MCF 10A (cell line): Measurements from ENCODE around the gene NECTIN3. TPM values are rescaled to one million over a fixed set of nuclear protein-coding genes. Genes with fewer than 3 reads are reported as not detected.

Experiments
- Bru-seq: library from RNA; stranded (reverse); fragments of 400-500 nt; gene quantifications from one replicate; lab custom pipeline; 2021; lab: Mats Ljungman, UMichigan
- BruChase-seq, 2 experiments: library from RNA; stranded (reverse); fragments of 400-500 nt; gene quantifications; one replicate each; lab custom pipeline; 2021; lab: Mats Ljungman, UMichigan
- BruUV-seq: library from RNA; stranded (reverse); fragments of 400-500 nt; replicated peaks from 2 replicates; lab custom pipeline; 2021; lab: Mats Ljungman, UMichigan
- CTCF ChIA-PET: fragments of 300-600 bp; sonication (Branson Sonifier 250); formaldehyde crosslinking; extraction: SDS; loops from one replicate; lab custom pipeline; 2021; ENCODE audit warnings: antibody characterized with exemption, inconsistent platforms; lab: Yijun Ruan, JAX
- POLR2A ChIA-PET: fragments of 300-600, 350-650 bp; sonication (Branson Sonifier 250); formaldehyde crosslinking; extraction: SDS; loops from one replicate; lab custom pipeline; 2020; ENCODE audit warnings: antibody characterized with exemption, inconsistent platforms; lab: Yijun Ruan, JAX
- DNase-seq: peaks from one replicate; pipeline ENCODE4 v3.0.0-alpha.2; 2018; ENCODE audit not compliant: unreplicated experiment
- H3K27ac Mint-ChIP-seq: one replicate; pipeline ENCODE4 v1.8.0; 2022; ENCODE audit warnings: mild to moderate bottlenecking, low read depth, mixed read lengths; ENCODE audit not compliant: unreplicated experiment
- H3K27me3 Mint-ChIP-seq: one replicate; pipeline ENCODE4 v1.8.0; 2022; ENCODE audit warnings: mixed read lengths; ENCODE audit not compliant: insufficient read depth, unreplicated experiment
- H3K36me3 Mint-ChIP-seq: one replicate; pipeline ENCODE4 v1.8.0; 2022; ENCODE audit warnings: mild to moderate bottlenecking, moderate library complexity, mixed read lengths; ENCODE audit not compliant: insufficient read depth, unreplicated experiment
- H3K4me1 Mint-ChIP-seq: one replicate; pipeline ENCODE4 v1.8.0; 2022; ENCODE audit warnings: mixed read lengths; ENCODE audit not compliant: insufficient read depth, unreplicated experiment
- H3K4me3 Mint-ChIP-seq: one replicate; pipeline ENCODE4 v1.8.0; 2022; ENCODE audit warnings: mild to moderate bottlenecking, moderate library complexity, mixed read lengths; ENCODE audit not compliant: unreplicated experiment
- H3K9me3 Mint-ChIP-seq: one replicate; pipeline ENCODE4 v1.8.0; 2022; ENCODE audit warnings: mixed read lengths; ENCODE audit not compliant: unreplicated experiment
- intact Hi-C: fragments of 100-400 bp; cut with micrococcal nuclease; formaldehyde crosslinking; loops from 2 replicates; pipeline ENCODE4 v1.14.1; 2022
- long read RNA-seq: library from polyadenylated mRNA; stranded (forward); transcript quantifications from one replicate; pipeline ENCODE4 v2.0.0, GENCODE V29; 2022
- total RNA-seq: library from RNA; stranded (reverse); gene quantifications from 2 replicates; pipeline ENCODE4 v1.2.3, GENCODE V29; 2022
- TF ChIP-seq, protein P1 (sequence below): fragments of 200-600 bp; IDR thresholded peaks from one replicate; pipeline ENCODE4 v1.8.0; 2022; ENCODE audit warnings: antibody characterized with exemption, mild to moderate bottlenecking; ENCODE audit not compliant: unreplicated experiment

NECTIN3 gene, protein sequence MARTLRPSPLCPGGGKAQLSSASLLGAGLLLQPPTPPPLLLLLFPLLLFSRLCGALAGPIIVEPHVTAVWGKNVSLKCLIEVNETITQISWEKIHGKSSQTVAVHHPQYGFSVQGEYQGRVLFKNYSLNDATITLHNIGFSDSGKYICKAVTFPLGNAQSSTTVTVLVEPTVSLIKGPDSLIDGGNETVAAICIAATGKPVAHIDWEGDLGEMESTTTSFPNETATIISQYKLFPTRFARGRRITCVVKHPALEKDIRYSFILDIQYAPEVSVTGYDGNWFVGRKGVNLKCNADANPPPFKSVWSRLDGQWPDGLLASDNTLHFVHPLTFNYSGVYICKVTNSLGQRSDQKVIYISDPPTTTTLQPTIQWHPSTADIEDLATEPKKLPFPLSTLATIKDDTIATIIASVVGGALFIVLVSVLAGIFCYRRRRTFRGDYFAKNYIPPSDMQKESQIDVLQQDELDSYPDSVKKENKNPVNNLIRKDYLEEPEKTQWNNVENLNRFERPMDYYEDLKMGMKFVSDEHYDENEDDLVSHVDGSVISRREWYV
- total RNA-seq: 24.0 and 25.6 TPM in 2 replicates
- percentile 80 among the genes with signal in this experiment for Bru-seq, nascent RNA
- BruChase-seq, experiment 1, labeled RNA remaining after a 6-hour chase: percentile 61 among the genes with signal in this experiment
- BruChase-seq, experiment 2, labeled RNA remaining after a 2-hour chase: percentile 68 among the genes with signal in this experiment
- long read RNA-seq, transcript NECTIN3-206 (6 exons, 3,664 nt): major isoform, 10 of 16 reads
- long read RNA-seq, partial matches to known transcripts: 2 of 16 reads
- long read RNA-seq, other reads (novel, unspliced or antisense): 4 of 16 reads

- TF ChIP-seq, protein P1, sequence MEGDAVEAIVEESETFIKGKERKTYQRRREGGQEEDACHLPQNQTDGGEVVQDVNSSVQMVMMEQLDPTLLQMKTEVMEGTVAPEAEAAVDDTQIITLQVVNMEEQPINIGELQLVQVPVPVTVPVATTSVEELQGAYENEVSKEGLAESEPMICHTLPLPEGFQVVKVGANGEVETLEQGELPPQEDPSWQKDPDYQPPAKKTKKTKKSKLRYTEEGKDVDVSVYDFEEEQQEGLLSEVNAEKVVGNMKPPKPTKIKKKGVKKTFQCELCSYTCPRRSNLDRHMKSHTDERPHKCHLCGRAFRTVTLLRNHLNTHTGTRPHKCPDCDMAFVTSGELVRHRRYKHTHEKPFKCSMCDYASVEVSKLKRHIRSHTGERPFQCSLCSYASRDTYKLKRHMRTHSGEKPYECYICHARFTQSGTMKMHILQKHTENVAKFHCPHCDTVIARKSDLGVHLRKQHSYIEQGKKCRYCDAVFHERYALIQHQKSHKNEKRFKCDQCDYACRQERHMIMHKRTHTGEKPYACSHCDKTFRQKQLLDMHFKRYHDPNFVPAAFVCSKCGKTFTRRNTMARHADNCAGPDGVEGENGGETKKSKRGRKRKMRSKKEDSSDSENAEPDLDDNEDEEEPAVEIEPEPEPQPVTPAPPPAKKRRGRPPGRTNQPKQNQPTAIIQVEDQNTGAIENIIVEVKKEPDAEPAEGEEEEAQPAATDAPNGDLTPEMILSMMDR: no peak
- DNase-seq: peak; percentile 95
- Mint-ChIP-seq H3K4me1 (peaks cover 35% of the 10 kb centered on the region), H3K27me3 (no peaks in the 10 kb centered on the region), H3K9me3 (no peaks in the 10 kb centered on the region), H3K4me3 (peak within 1 kb of the TSS; percentile 78), H3K27ac (peak within 1 kb of the TSS; percentile 80), H3K36me3 (peaks cover 7% of the 10 kb centered on the region)
- intact Hi-C loops: loop anchor here (1.0 to 10.0 kb wide), 5 partner anchors 466 to 1539 kb away; no protein-coding TSS in a partner anchor
- CTCF ChIA-PET: interaction anchor here (0.8 kb wide), 1 partner anchor 188 kb away, joined by 4 read pairs; no protein-coding TSS in a partner anchor
- POLR2A ChIA-PET: interaction anchor here (0.7 to 1.7 kb wide), 4 partner anchors 8 to 1391 kb away, joined by 3 to 6 read pairs (median 4); no protein-coding TSS in a partner anchor
- BruUV-seq: no TSS peak
Observed at GRCh38 chr3:111071257-111072030, at the start of gene NECTIN3. NECTIN3 (plus strand) TSS chr3:111071816; CDS start chr3:111072018, 202 bp downstream.

GRCh38 chr3:111027868-111028267, 43.7 kb upstream of the NECTIN3 start:
- CTCF ChIA-PET: no interaction called here
- intact Hi-C loops: no loop called here
- no peaks in the 10 kb centered on the region for H3K4me1 Mint-ChIP-seq

DNA sequence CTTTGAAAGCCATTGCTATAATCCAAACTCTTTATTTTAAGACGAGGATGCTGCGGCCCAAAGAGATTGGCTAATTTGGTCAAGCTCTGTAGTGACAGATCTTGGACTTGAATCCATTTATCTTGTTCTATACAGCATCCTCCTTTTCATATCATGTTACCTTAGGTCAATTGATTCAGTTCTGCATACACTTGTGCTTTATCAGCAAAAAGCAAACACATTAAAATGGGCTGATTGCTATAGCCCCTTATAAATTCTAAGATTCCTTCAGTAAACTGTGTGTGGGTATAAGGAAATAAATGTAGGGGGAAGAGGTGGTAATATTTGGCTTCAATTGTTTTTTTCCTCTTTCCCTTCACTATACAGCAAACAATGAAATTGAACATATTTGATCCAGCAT, 40.1 kb upstream of the NECTIN3 start:
- Mint-ChIP-seq H3K27ac (no peak overlapping the region), H3K9me3 (peaks cover 2% of the 10 kb centered on the region), H3K36me3 (no peaks in the 10 kb centered on the region), H3K4me1 (no peaks in the 10 kb centered on the region), H3K27me3 (no peaks in the 10 kb centered on the region), H3K4me3 (no peak overlapping the region)
- CTCF ChIA-PET: no interaction called here
- POLR2A ChIA-PET: no interaction called here
- TF ChIP-seq, protein P1: no peak
- DNase-seq: no peak
- BruUV-seq: no TSS peak
- intact Hi-C loops: no loop called here

More at GRCh38 chr3:111027868-111028267, 43.7 kb upstream of the NECTIN3 start:
- TF ChIP-seq, protein P1: no peak
- no peak for DNase-seq
- no peaks in the 10 kb centered on the region for H3K9me3 Mint-ChIP-seq
- H3K27ac Mint-ChIP-seq: no peak overlapping the region
- POLR2A ChIA-PET: no interaction called here
- H3K4me3 Mint-ChIP-seq: no peak overlapping the region
- no peaks in the 10 kb centered on the region for H3K27me3 Mint-ChIP-seq
- no TSS peak for BruUV-seq
- H3K36me3 Mint-ChIP-seq: no peaks in the 10 kb centered on the region
